IMR-90 (cell line): Measurements from ENCODE around the gene FKBP7. TPM values are rescaled to one million over a fixed set of nuclear protein-coding genes. Genes with fewer than 3 reads are reported as not detected.

Experiments used
- ATAC-seq: fragments of 200-7000 bp; cut with Tn5 transposase; 2 replicates; pipeline ENCODE4 v1.9.1; 2020; ENCODE audit warnings: low read depth, mild to moderate bottlenecking, moderate library complexity
- BruUV-seq: library from RNA; stranded (reverse); fragments of 400-500 nt; replicated peaks from 2 replicates; lab custom pipeline; 2021; lab: Mats Ljungman, UMichigan
- CTCF ChIA-PET: fragments of 300-600 bp; formaldehyde crosslinking; extraction: SDS; loops from one replicate; lab custom pipeline; 2021; ENCODE audit warnings: antibody characterized with exemption; lab: Yijun Ruan, JAX
- POLR2A ChIA-PET: fragments of 300-600 bp; sonication (Branson Sonifier 250); formaldehyde crosslinking; loops from one replicate; lab custom pipeline; 2022; ENCODE audit warnings: antibody characterized with exemption; ENCODE audit not compliant: unreplicated experiment; lab: Charles Lee
- DNase-seq: peaks from one replicate; pipeline ENCODE4 v3.0.0; 2013
- H2AFZ ChIP-seq: replicated peaks from 2 replicates; pipeline ENCODE3; 2013; ENCODE audit warnings: low read length, mild to moderate bottlenecking; ENCODE audit not compliant: poor library complexity
- H2AK5ac ChIP-seq: 2 replicates; pipeline ENCODE4 v1.6.1; 2013; ENCODE audit warnings: low read depth, low read length, inconsistent platforms
- H2AK9ac ChIP-seq: replicated peaks from 2 replicates; pipeline ENCODE3; 2013; ENCODE audit warnings: mild to moderate bottlenecking, low read depth, low read length, moderate library complexity; ENCODE audit not compliant: poor library complexity
- H2BK120ac ChIP-seq: 2 replicates; pipeline ENCODE4 v1.6.1; 2013; ENCODE audit warnings: low read depth, low read length, inconsistent platforms
- H2BK15ac ChIP-seq: 3 replicates; pipeline ENCODE4 v1.6.1; 2013; ENCODE audit warnings: low read depth, low read length, inconsistent platforms
- H2BK20ac ChIP-seq: 2 replicates; pipeline ENCODE4 v1.6.1; 2013; ENCODE audit warnings: low read depth, mild to moderate bottlenecking, inconsistent platforms, low read length, moderate library complexity
- H2BK5ac ChIP-seq: 2 replicates; pipeline ENCODE4 v1.6.1; 2013; ENCODE audit warnings: mild to moderate bottlenecking, low read depth, low read length, inconsistent platforms; ENCODE audit not compliant: poor library complexity, severe bottlenecking
- H3K14ac ChIP-seq: replicated peaks from 2 replicates; pipeline ENCODE4 v1.6.1; 2013; ENCODE audit warnings: low read depth, low read length, inconsistent platforms
- H3K18ac ChIP-seq: 2 replicates; pipeline ENCODE4 v1.6.1; 2013; ENCODE audit warnings: low read depth, low read length, control low read depth
- H3K23ac ChIP-seq: 2 replicates; pipeline ENCODE4 v1.6.1; 2013; ENCODE audit warnings: low read depth, low read length, inconsistent platforms
- H3K27ac ChIP-seq: 2 replicates; pipeline ENCODE4 v1.5.1; 2013; ENCODE audit warnings: mild to moderate bottlenecking, control low read depth, low read length; ENCODE audit not compliant: insufficient read depth
- H3K27me3 ChIP-seq: 2 replicates; pipeline ENCODE4 v1.6.1; 2013; ENCODE audit warnings: low read length; ENCODE audit not compliant: control insufficient read depth, insufficient read depth
- H3K36me3 ChIP-seq: 2 replicates; pipeline ENCODE4 v1.6.1; 2013; ENCODE audit warnings: low read length, mixed read lengths; ENCODE audit not compliant: control insufficient read depth, insufficient read depth
- H3K4ac ChIP-seq: 2 replicates; pipeline ENCODE4 v1.6.1; 2013; ENCODE audit warnings: low read depth, low read length, inconsistent platforms
- H3K4me1 ChIP-seq: 2 replicates; pipeline ENCODE4 v1.6.1; 2013; ENCODE audit warnings: low read length, mixed read lengths; ENCODE audit not compliant: control insufficient read depth, insufficient read depth
- H3K4me2 ChIP-seq: 2 replicates; pipeline ENCODE4 v1.6.1; 2013; ENCODE audit warnings: low read depth, mild to moderate bottlenecking, control low read depth, low read length, moderate library complexity
- H3K4me3 ChIP-seq: 2 replicates; pipeline ENCODE4 v1.5.1; 2013; ENCODE audit warnings: low read depth, mild to moderate bottlenecking, control low read depth, low read length, moderate library complexity; ENCODE audit not compliant: insufficient read depth
- H3K56ac ChIP-seq: 2 replicates; pipeline ENCODE4 v1.6.1; 2013; ENCODE audit warnings: low read length, inconsistent platforms; ENCODE audit not compliant: insufficient read depth; ENCODE audit errors: extremely low read depth
- H3K79me1 ChIP-seq, 2 experiments: 2 replicates each; pipeline ENCODE4 v1.6.1; 2013; ENCODE audit warnings: low read length in 2 of 2, inconsistent platforms in 1 of 2, low read depth in 1 of 2
- H3K9ac ChIP-seq: 2 replicates; pipeline ENCODE4 v1.6.1; 2013; ENCODE audit warnings: low read depth, low read length, control low read depth
- H3K9me1 ChIP-seq: 2 replicates; pipeline ENCODE4 v1.6.1; 2013; ENCODE audit warnings: low read length, inconsistent platforms; ENCODE audit not compliant: insufficient read depth
- H3K9me3 ChIP-seq: 2 replicates; pipeline ENCODE4 v1.6.1; 2013; ENCODE audit warnings: low read length; ENCODE audit not compliant: control insufficient read depth, insufficient read depth
- H4K20me1 ChIP-seq: 2 replicates; pipeline ENCODE4 v1.6.1; 2013; ENCODE audit warnings: low read length, inconsistent platforms; ENCODE audit not compliant: insufficient read depth
- H4K5ac ChIP-seq: 2 replicates; pipeline ENCODE4 v1.6.1; 2013; ENCODE audit warnings: mild to moderate bottlenecking, low read depth, low read length, control low read depth
- H4K8ac ChIP-seq, 2 experiments: 2 replicates each; pipeline ENCODE4 v1.6.1; 2013; ENCODE audit warnings: low read depth in 2 of 2, low read length in 2 of 2, control low read depth in 1 of 2, inconsistent platforms in 1 of 2
- H4K91ac ChIP-seq: 2 replicates; pipeline ENCODE4 v1.6.1; 2013; ENCODE audit warnings: low read depth, low read length, inconsistent platforms; ENCODE audit not compliant: insufficient read depth
- BHLHE40 ChIP-seq: fragments of 150-350 bp; IDR thresholded peaks from 2 replicates; pipeline ENCODE4 v1.6.1; 2016; ENCODE audit warnings: mild to moderate bottlenecking, low read depth, low read length
- CEBPB ChIP-seq: IDR thresholded peaks from 2 replicates; pipeline ENCODE4 v1.6.1; 2012; ENCODE audit warnings: low read depth, low read length, improper control_type of control experiment
- CHD1 ChIP-seq: IDR thresholded peaks from 2 replicates; pipeline ENCODE4 v1.6.1; 2012; ENCODE audit warnings: low read depth, low read length, improper control_type of control experiment
- CTCF ChIP-seq: conservative IDR thresholded peaks from 2 replicates; pipeline ENCODE4 v1.5.1; 2012; ENCODE audit warnings: mild to moderate bottlenecking, low read depth, low read length, improper control_type of control experiment
- ELK1 ChIP-seq: fragments of 150-350 bp; IDR thresholded peaks from 2 replicates; pipeline ENCODE4 v1.6.1; 2016; ENCODE audit warnings: low read depth, mild to moderate bottlenecking, low read length, moderate library complexity, borderline replicate concordance
- FOS ChIP-seq: fragments of 150-350 bp; IDR thresholded peaks from 2 replicates; pipeline ENCODE4 v1.6.1; 2016; ENCODE audit warnings: low read depth, low read length
- MAFK ChIP-seq: IDR thresholded peaks from 2 replicates; pipeline ENCODE4 v1.6.1; 2012; ENCODE audit warnings: low read depth, low read length, improper control_type of control experiment
- MAZ ChIP-seq: IDR thresholded peaks from 2 replicates; pipeline ENCODE4 v1.6.1; 2012; ENCODE audit warnings: low read depth, mild to moderate bottlenecking, low read length, improper control_type of control experiment, moderate library complexity, borderline replicate concordance
- MXI1 ChIP-seq: IDR thresholded peaks from 2 replicates; pipeline ENCODE4 v1.6.1; 2012; ENCODE audit warnings: low read depth, mild to moderate bottlenecking, low read length, moderate library complexity, borderline replicate concordance
- NFE2L2 ChIP-seq: fragments of 150-350 bp; IDR thresholded peaks from 2 replicates; pipeline ENCODE4 v1.6.1; 2016; ENCODE audit warnings: low read depth, mild to moderate bottlenecking, low read length
- POLR2A ChIP-seq: IDR thresholded peaks from 2 replicates; pipeline ENCODE4 v1.6.1; 2012; ENCODE audit warnings: mild to moderate bottlenecking, low read depth, low read length
- RAD21 ChIP-seq: IDR thresholded peaks from 2 replicates; pipeline ENCODE4 v1.6.1; 2012; ENCODE audit warnings: low read length, improper control_type of control experiment
- RCOR1 ChIP-seq: IDR thresholded peaks from 2 replicates; pipeline ENCODE4 v1.6.1; 2012; ENCODE audit warnings: mild to moderate bottlenecking, low read length, improper control_type of control experiment; ENCODE audit not compliant: insufficient replicate concordance
- RFX5 ChIP-seq: IDR thresholded peaks from 2 replicates; pipeline ENCODE4 v1.8.0; 2012; ENCODE audit warnings: low read depth, mild to moderate bottlenecking, low read length, moderate library complexity
- SMC3 ChIP-seq: fragments of 150-350 bp; IDR thresholded peaks from 2 replicates; pipeline ENCODE4 v1.6.1; 2016; ENCODE audit warnings: low read depth, mild to moderate bottlenecking, antibody characterized with exemption, low read length, moderate library complexity
- USF2 ChIP-seq: fragments of 150-350 bp; IDR thresholded peaks from 2 replicates; pipeline ENCODE4 v1.6.1; 2017; ENCODE audit warnings: mild to moderate bottlenecking, antibody characterized with exemption, low read length, low read depth
- WGBS, 2 experiments: methylation state at CpG; one replicate each; pipeline versions ENCODE4 v1.1.5 to v1.1.7; 2013; ENCODE audit warnings: missing lambda C conversion rate in 2 of 2; ENCODE audit not compliant: insufficient read length in 1 of 2; ENCODE audit errors: extremely low coverage in 2 of 2; 5-methylcytosine and 5-hydroxymethylcytosine counted together
- dilution Hi-C: fragments of 300-500 bp; cut with HindIII; formaldehyde crosslinking; loops from one replicate; pipeline ENCODE4 v1.14.3; 2018; ENCODE audit warnings: low sequenced_read_pairs; ENCODE audit not compliant: unreplicated experiment
- in situ Hi-C: fragments of 300-500 bp; cut with MboI; formaldehyde crosslinking; loops from 3 replicates; pipeline ENCODE4 v1.14.3; 2019; ENCODE audit warnings: low sequenced_read_pairs, inconsistent platforms, mixed read lengths
- intact Hi-C: fragments of 100-400 bp; cut with micrococcal nuclease; formaldehyde crosslinking; loops from 2 replicates; pipeline ENCODE4 v1.10.0; 2022
- polyA plus RNA-seq, 3 experiments: library from polyadenylated mRNA; depleted of rRNA; stranded (reverse); fragments of >200 nt; gene quantifications; 2 replicates each; pipeline ENCODE4 v1.2.3, GENCODE V29; 2012; ENCODE audit warnings: low replicate concordance in 1 of 3
- total RNA-seq: library from RNA; depleted of rRNA; stranded (reverse); fragments of >200 nt; gene quantifications from 2 replicates; pipeline ENCODE4 v1.2.3, GENCODE V29; 2012

FKBP7 gene
- total and polyA plus RNA-seq, 2 of the 4 experiments (the other 2 are of a cell fraction) = 32.6 to 51.0 TPM

- Histone ChIP-seq H3K23ac (no peak overlapping the region), H3K27ac (no peak overlapping the region), H2AK5ac (no peak overlapping the region), H2BK5ac (no peak overlapping the region), H2AK9ac (no peak overlapping the region), H3K14ac (no peak overlapping the region), H2BK15ac (no peak overlapping the region), H3K27me3 (no peaks in the 10 kb centered on the region), H3K9me3 (no peaks in the 10 kb centered on the region), H4K5ac (no peak overlapping the region), H3K18ac (no peak overlapping the region), H3K4me2 (no peak overlapping the region), H3K4me1 (no peaks in the 10 kb centered on the region), H3K36me3 (peaks cover 13% of the 10 kb centered on the region), H4K8ac (no peak overlapping the region), H3K9me1 (no peaks in the 10 kb centered on the region), H2BK20ac (no peak overlapping the region), H3K4me3 (no peak overlapping the region), H2AFZ (no peak overlapping the region), H3K9ac (no peak overlapping the region), H3K79me1 (peaks cover 2 to 4% of the 10 kb centered on the region in 2 experiments; a peak in 2 of 4 replicates), H2BK120ac (no peak overlapping the region), H4K20me1 (no peaks in the 10 kb centered on the region), H3K56ac (no peak overlapping the region), H4K91ac (no peak overlapping the region), H3K4ac (no peak overlapping the region)
- no CpG with 5 or more reads among the region's 2 CpGs for WGBS, 2 experiments
- ChIA-PET POLR2A (no interaction called here), CTCF (no interaction called here)
- TF ChIP-seq MAFK (no peak), BHLHE40 (no peak), ELK1 (no peak), RCOR1 (no peak), SMC3 (no peak), CHD1 (no peak), CEBPB (no peak), NFE2L2 (no peak), RAD21 (no peak), FOS (no peak), RFX5 (no peak), MAZ (no peak), USF2 (no peak), CTCF (no peak), MXI1 (no peak), POLR2A (no peak)
- intact Hi-C loops (no loop called here), dilution Hi-C loops (no loop called here), in situ Hi-C loops (no loop called here)
- DNase-seq (no peak), ATAC-seq (no peak)
- BruUV-seq = no TSS peak
These were observed 28.1 kb upstream of the FKBP7 start for GRCh38 chr2:178506524-178506923.
